Measurements from ENCODE around the gene RSPRY1.
A peak's percentile ranks its signal among the peaks of the same experiment; 100 is the strongest.

The RSPRY1 gene

DNA sequence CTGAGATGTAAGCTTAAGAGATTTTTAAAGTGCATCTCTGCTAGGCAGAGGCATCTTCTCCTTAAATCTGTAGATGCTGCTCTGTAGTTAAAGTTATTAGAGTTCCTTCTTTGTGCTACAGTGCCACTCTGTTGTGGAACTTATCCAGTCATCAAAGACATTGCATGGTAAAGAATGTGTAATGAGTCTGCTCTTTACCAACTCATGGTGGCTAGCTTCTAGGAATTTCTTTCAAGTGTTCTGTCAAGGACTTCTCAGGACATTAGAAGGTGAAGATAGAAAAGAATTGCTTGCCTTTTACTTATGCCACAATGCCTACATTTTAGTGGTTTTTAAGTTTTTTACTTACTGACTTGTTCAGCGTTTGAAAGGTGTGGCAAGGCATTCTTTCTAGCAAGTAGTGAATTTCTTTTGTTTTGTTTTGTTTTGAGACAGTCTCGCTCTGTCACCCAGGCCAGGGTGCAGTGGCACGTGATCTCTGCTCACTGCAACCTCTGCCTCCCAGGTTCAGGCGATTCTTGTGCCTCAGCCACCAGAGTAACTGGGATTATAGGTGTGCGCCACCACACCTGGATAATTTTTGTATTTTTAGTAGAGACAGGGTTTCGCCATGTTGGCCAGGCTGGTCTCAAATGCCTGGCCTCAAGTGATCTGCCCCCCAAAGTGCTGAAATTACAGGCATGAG is 38.7 kb downstream of the RSPRY1 start:
- DNase-seq (ENCODE audit: low read depth) = no peak

DNA sequence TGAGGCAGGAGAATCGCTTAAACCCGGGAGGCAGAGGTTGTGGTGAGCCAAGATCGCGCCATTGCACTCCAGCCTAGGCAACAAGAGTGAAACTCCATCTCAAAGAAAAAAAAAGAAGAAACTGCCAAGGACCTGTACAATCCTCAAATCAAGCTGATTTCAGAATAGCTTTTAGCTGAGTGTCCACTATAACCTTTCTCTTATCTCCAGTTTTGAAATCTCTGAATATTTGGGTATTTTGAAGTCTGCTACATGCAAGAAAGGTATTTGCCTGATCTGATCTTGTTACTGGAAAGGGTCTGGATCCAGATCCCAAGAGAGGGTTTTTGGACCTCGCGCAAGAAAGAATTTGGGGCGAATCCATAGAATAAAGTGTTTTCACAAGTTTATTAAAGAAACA is 39.8 kb downstream of the RSPRY1 start:
- no peak for DNase-seq (ENCODE audit: low read depth)

DNA sequence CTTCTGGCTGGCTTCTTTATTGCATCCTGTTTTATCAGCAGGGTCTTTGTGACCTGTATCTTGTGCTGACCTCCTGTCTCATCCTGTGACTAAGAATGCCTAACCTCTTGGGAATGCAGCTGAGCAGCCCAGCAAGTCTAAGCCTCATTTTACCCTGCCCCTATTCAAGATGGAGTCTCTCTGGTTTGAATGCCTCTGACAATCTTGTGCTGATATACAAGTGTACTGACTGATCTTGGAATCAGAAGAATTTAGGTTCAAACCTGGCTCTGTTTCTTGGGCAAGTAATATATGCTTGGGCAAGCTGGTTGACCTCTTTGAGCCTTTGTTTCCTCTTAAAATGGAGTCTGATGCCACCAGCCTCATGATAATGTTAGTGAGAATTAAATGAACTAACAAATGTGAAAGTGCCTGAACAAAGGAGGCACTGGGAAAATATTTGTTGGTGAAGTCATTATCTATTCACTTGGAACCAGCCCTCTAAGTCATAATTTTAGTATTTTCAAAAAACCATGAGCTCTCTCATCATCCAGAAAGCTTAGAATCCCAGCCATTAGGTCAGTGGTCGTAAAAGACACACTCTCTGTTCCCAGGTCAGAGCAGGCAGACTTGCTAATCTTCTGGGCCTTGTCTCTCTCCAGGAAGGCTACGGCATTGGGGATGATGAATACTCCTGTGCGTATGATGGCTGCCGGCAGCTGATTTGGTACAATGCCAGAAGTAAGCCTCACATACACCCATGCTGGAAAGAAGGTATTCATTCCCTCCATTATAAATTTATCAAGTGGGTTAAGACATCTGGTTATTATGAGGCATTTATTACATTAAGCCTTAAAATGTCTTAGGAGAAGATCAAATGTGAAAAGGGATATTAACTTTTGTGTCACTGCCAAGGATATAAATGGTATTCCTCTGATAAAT is 40.8 kb downstream of the RSPRY1 start:
- peak; percentile 44 for DNase-seq (ENCODE audit: low read depth)

DNA sequence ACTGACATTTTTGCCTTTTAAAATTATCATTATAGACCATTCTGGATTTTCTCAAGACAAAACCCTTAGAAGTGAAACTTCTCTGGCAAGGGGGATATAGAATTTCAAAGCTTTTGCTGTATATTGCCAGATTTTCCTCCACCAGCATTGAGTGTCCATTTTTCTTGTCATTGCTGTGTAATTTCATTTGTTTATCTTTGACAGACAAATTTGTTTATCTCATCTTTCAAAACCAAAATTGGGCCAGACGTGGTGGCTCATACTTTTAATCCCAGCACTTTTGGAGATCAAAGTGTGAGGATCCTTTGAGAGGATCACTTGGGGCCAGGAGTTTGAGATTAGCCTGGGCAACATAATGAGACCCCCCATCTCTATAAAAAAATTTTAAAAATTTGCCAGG is 43.0 kb downstream of the RSPRY1 start:
- no peak for DNase-seq (ENCODE audit: low read depth)

DNA sequence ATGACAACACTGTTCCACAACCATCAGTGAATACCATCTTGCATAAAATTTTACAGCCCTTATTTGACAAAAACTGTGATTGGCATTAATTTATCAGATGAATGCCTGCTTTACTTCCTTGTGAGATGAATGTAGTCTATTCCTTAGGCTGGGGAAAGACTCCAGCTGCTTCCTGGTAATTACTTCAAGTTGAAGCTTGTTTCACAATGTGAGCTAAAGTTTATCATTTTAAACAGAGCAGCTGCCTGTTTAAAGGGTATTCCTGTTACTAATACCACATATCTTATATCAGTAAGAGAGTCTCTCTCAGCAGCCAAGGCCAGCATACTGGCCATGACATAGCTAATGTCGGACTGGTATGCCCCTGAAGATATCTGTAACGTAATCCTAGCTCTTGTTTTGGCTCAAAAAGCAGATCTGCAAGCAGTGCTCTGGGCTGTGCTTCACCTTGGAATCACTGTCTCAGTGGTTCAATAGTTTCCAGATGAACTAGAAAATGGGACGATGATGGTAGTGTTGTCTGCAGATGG is 45.8 kb downstream of the RSPRY1 start:
- no peak for DNase-seq (ENCODE audit: low read depth)

DNA sequence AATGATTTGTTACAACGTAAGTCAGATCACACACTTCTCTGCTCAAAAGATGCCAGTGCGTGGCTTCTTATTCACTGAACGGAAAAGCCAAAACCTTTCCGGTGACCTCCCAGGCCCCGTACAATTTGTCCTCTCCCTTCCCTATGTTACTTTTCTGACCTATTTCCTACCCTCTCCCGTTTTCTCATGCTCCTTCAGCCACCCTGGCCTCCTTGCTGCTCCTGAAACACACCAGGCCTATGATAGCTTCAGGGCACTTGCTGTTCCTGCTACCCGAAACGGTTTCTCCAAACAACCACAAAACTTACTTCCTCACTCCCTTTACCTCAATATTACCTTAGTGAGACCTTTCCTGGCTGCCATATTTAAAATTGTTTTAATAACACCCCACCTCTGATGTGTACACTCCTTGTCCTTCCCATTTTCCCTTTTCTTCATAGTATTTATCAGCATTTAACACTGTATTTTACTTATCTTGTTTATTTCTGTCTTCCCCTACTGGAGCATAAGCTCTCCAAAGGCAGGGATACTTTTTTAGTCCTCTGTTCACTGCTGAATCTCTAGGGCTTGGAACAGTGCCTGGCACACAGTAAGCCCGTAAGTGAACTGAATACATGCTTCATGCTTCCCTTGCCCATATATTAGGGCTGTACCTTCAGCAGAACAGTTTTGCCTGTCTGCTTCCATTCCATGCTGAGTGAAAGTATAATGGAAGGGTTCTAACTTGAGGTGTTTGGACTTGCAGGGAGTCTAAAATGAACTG is 48.0 kb downstream of the RSPRY1 start:
- DNase-seq (ENCODE audit: low read depth) = no peak

DNA sequence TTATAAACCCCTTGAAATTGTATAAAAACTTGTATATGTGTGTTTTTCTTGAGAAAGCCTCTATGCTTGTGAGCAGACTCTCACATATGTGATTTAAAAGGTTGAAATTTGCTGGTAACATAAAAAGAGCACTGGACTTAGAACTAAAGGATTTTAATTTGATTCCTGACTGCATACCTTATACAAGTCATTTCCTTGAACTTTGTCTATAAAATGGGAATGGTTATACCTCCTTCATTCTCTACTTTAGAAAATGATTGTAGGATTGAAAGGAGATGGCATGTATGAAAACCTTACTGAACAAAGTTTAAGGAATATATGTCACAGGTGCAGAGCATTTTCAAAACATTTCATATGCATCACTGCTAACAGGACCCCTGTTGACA is 48.6 kb downstream of the RSPRY1 start:
- DNase-seq (ENCODE audit: low read depth) = no peak

DNA sequence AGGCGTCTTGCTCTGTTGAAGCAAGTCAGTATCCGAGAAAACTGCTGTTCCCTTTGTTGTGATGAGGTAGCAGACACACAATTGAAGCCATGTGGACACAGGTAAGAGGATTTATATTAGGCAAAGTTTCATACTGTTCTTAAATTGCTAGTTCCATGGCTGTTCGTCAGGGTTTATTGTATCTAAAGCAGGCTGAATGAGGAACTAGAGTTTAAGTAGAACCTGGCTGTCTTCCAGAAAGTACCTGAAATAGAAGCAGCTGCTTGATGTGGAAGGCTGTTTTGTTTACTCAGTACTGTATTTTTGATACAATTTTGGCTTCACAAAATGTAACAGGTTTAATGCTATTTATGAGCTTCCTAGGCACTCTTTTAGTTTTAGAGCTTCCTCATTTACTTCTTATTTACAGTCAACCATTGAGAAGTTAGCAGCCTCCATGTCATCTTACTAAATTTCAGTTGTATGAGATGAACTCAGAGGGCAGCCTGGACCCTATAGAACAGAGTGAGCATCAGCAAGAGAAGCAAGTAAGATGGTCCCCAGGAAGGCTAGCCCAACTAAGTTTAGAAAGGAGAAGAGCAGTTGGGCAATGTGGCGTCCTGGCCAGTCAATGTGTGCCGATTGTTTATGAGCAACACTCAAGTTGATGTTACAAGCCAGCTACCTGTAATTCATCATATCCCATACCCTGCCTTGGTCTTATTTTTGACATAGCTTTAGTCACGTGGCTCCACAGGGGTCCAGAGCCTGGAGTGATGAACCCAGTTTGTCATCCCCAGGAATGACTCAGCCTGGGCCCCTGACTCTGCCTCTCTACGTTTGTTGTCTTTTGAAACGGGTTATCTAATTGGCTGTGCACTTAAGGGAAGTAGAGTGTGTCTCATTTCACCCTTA is 49.2 kb downstream of the RSPRY1 start:
- DNase-seq (ENCODE audit: low read depth) = no peak

DNA sequence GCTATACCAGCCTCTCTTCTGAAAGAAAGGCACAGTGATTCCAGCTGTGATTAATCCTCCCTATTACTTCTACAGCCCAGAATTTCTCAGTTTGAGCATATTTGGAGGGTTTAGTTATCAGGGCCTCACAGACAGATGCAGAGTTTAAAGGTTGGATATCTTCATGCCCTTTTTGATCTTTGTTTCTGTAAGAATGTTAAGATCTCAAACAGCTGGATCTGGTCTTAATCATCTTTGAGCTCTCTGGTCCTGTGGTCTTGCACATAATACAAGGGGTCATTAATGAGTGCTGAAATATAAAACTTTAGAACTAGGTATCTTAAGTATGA is 49.9 kb downstream of the RSPRY1 start:
- no peak for DNase-seq (ENCODE audit: low read depth)

DNA sequence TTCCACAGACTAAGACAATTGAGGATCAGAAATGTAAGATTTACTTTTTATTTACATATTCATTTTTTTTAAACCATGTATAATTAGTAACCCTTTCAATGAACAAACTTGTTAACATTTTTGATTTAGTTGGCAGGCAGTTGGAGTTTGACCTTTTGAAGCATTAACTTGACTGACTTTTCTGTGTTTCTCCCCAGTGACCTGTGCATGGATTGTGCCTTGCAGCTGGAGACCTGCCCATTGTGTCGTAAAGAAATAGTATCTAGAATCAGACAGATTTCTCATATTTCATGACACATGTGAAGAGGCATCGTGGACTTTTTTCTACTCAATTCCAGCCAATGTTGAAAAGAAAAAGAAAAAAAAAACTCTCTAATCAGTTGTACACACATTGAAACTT is 52.6 kb downstream of the RSPRY1 start:
- no peak for DNase-seq (ENCODE audit: low read depth)

DNA sequence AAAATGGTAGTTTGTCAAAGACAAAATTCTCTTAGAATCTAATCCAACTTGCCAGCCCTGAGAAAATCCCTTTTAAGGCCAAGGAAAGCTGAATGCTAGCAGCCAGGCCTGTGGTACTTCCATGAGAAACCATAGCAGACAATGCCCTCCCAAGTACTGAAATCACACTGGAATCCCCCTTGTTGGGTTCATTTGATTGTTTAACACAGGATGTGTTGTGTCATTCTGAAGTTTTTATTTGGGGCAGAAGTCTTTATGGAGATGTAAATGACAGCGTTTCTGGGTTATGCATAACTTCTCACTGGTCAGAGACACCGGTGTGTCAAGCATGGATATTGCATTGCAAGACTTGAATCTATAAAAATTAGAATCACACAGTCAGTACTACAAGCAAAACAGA is 53.0 kb downstream of the RSPRY1 start:
- no peak for DNase-seq (ENCODE audit: low read depth)

DNA sequence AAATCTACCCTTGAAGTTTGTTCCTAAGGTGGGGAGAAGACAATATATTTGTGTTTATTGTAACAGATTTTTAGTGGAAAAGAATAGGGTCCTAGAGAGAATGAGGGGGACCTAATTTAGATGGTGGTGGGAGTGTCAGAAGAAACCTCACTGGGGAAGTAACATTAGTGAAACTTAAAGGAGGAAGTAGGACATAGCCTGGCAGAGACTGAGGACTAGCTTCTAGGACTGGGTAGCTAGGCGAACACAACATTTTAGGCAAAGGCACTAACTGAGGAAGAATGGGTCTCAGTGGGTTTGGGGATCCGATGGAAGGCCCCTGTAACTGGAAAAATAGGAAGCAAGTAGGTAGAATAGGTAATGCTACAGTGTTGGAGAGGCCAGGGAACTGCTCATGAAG is 54.7 kb downstream of the RSPRY1 start:
- DNase-seq (ENCODE audit: low read depth) = no peak

DNA sequence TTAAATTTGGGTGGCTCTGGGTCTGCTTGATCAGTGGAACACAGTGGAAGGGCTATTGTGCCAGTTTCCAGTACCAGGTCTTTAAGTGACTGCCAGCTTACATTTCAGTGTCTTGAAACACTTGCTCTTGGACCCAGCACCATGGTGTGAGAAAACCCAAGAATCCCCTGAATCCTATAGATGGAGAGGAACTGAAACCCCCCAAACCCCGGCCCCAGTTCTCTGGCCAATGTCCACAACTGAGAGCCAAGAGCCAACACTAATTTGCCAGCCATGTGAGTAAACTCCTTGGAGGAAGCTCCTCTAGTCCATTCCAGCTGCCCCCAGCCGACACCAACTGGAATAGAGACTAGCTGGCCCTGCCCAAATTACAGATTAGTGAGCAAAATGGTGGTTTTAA is 56.5 kb downstream of the RSPRY1 start:
- DNase-seq (ENCODE audit: low read depth) = no peak

DNA sequence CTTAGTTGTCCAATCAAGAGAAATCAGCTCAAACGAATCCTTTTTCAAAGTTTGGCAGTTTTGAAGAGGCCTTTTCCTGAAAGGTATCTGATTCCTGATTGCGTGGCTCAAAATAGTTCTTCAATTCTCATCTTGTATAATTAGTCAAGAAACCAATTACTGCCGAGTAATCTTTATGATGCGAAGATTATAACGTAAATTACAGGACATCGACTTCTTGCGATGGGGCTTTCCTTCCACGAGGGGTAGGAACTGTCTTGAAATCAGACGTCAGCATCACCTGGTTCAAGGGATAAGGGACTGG is 58.3 kb downstream of the RSPRY1 start:
- no peak for DNase-seq (ENCODE audit: low read depth)

DNA sequence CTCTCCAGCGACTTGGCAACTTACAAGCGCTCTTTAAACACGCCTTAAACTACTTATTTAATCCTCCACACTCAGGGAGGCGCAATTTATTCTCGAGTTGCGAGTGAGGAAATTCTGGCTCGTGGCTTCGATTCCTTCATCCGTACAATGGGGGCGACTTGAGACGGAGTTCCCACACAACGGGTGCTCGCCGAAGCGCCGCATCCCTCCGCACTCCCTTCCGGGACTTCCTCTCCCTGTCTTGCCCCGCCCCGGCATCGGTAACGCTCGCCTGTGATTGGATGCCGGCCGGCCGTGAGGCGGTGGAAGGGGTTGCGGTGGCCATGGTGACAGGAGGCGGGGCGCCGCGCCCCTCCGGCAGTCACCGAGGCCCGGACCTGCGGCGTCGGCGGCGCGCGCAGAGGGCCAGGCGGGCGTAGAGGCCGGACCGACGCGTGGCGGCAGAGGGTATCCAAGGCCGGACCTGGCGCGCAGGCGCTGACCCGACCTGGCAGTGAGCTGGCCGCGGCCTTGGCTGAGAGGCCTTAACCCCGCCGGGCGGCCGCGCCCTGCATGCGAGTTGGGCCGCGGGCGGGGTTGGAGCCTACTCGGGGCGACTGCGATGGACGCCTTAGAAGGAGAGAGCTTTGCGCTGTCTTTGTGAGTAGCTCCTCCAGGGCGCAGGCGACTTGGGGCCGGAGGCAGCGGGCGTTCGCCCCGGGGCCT is 58.8 kb downstream of the RSPRY1 start, which contains the start of gene ARL2BP:
ARL2BP (plus strand) TSS at position 493 of the 705 bp plus-strand sequence; CDS start at position 602, 109 bp downstream.
- peak; percentile 82 for DNase-seq (ENCODE audit: low read depth)

DNA sequence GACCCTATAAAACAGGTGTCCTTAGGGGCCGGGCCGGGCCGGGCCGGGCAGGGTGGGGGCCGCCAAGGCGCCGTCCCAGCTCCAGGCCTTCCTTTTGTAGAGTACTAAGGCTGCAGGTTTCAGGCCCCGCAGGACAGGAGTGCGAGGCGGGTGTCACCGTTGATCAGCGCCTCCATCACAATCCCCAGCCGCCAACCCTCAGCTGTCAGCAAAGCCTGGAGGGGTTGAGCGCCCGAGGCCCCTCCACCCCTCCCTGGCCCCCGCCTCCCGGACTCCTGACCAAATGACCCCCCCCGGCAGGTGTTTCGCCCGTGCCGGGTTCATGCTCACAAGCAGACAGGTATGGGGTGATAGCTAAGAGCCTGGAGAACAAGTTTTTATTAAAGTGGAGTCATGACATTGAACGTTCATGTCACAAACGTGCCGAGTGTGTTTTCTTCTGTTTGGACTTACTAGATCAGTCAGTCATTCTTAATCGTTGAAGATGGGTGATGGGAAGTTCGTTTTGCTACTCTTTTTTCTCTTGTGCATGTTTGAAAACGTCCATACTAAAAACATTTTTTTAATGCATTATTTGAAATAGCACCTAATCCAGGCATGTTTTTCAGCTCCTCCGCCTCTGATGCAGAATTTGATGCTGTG is 59.5 kb downstream of the RSPRY1 start:
- no peak for DNase-seq (ENCODE audit: low read depth)

DNA sequence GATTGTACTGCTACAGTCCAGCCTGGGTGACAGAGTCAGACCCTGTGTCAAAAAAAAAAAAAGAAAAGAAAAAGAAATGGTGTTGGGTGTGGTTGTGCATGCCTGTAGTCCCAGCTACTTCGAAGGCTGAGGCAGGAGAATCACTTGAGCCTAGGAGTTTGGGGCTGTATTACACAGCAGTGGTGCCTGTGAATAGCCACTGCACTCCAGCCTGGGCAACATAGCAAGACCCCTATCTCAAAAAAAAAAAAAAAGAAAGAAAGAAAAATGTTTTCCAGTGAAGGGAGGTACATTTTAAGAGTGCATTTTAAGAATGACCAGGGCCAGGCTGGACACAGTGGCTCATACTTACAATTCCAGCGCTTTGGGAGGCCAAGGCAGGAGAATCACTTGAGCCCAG is 65.2 kb downstream of the RSPRY1 start:
- DNase-seq (ENCODE audit: low read depth) = no peak

DNA sequence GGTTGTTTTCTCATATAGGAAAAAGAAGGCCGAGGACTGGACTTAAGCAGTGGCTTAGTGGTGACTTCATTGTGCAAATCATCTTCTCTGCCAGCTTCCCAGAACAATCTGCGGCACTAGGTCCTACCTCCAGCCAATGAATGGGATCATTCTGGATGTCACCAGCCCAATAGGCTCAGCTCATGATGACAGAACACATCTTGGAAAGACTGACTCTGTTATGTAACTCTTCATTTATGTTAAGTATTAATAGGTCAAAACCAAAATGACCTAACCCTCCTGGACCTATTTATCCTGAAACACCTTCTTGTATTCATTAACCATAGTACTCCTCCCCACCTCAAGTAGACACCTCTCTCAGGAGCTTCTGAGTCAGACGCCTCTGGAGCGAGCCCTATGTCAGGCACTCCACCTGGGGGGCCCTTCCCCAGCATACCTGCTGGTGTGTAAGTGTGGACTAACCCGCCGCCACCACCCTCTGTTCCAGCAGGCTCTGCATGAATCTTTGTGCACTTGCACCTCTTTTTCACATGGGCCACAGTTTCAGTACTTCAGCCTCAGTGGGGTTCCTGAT is 66.1 kb downstream of the RSPRY1 start:
- no peak for DNase-seq (ENCODE audit: low read depth)

DNA sequence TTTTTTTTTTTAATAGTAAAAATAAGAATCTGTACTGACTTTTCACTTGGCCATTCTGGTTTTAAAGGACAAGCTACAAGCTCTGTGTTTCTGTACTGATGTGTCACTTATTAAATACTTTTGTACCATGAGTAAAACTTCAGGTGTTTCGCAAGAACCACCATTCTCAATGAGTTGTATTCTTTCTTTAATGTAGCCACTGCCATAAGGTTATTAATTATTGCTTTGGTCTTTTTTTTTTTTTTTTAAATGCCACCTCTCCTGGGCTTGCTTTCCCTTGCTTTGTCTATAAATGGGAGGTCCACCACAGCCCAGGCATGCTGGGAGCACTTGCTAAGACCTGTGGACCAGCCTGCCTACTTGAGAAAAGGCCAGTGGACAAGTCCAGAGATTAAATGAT is 67.3 kb downstream of the RSPRY1 start:
- DNase-seq (ENCODE audit: low read depth) = no peak
